HG02678 (cell line): Measurements from ENCODE around the gene ITPR1.

ENCODE experiments used
- ATAC-seq: cut with Tn5 transposase; IDR thresholded peaks from one replicate; pipeline ENCODE4 v1.9.1; 2021; ENCODE audit warnings: mild to moderate bottlenecking, moderate library complexity; ENCODE audit not compliant: unreplicated experiment

Gene ITPR1

GRCh38 chr3:4768021-4768420 is 274.9 kb downstream of the ITPR1 start:
- ATAC-seq: no peak

GRCh38 chr3:4768521-4768920 is 275.4 kb downstream of the ITPR1 start:
- no peak for ATAC-seq

GRCh38 chr3:4770561-4770960 is 277.4 kb downstream of the ITPR1 start:
- ATAC-seq: no peak

GRCh38 chr3:4771243-4771642 is 278.1 kb downstream of the ITPR1 start:
- ATAC-seq: no peak

GRCh38 chr3:4772171-4772804 is 279.1 kb downstream of the ITPR1 start:
- no peak for ATAC-seq

- ATAC-seq: no peak
Observed at GRCh38 chr3:4772858-4773257, 279.7 kb downstream of the ITPR1 start.

GRCh38 chr3:4773583-4773982 is 280.4 kb downstream of the ITPR1 start:
- no peak for ATAC-seq

GRCh38 chr3:4774531-4774930 is 281.4 kb downstream of the ITPR1 start:
- no peak for ATAC-seq

- peak; percentile 32 for ATAC-seq
Observed at GRCh38 chr3:4776399-4776979, 283.3 kb downstream of the ITPR1 start.

- ATAC-seq: peak; percentile 82
Observed at GRCh38 chr3:4776980-4777581, 283.9 kb downstream of the ITPR1 start.

GRCh38 chr3:4778119-4778518 is 285.0 kb downstream of the ITPR1 start:
- ATAC-seq: no peak

GRCh38 chr3:4778740-4779139 is 285.6 kb downstream of the ITPR1 start:
- no peak for ATAC-seq

GRCh38 chr3:4780545-4780957 is 287.4 kb downstream of the ITPR1 start:
- ATAC-seq: no peak

GRCh38 chr3:4782095-4782494 is 288.9 kb downstream of the ITPR1 start:
- no peak for ATAC-seq

GRCh38 chr3:4785551-4785950 is 292.4 kb downstream of the ITPR1 start:
- ATAC-seq: no peak

- no peak for ATAC-seq
Observed at GRCh38 chr3:4786431-4786830, 293.3 kb downstream of the ITPR1 start.

- ATAC-seq: no peak
Observed at GRCh38 chr3:4791358-4791757, 298.2 kb downstream of the ITPR1 start.

- ATAC-seq: no peak
Observed at GRCh38 chr3:4793311-4793710, 300.2 kb downstream of the ITPR1 start.

GRCh38 chr3:4794331-4794730 is 301.2 kb downstream of the ITPR1 start:
- ATAC-seq: no peak

GRCh38 chr3:4794798-4795197 is 301.6 kb downstream of the ITPR1 start:
- ATAC-seq: no peak

GRCh38 chr3:4795905-4796304 is 302.8 kb downstream of the ITPR1 start:
- no peak for ATAC-seq

GRCh38 chr3:4797201-4797705 is 304.1 kb downstream of the ITPR1 start:
- no peak for ATAC-seq
